DMS53 (cell line): ENCODE measurements around the gene C11orf16.
"Not testable (repeated sequence)": the region's sequence is repeated elsewhere in the genome, so short reads cannot be mapped to it uniquely, and the experiment has no call there.

Source experiments
- DNase-seq: peaks from one replicate; lab custom pipeline; 2025; lab: John Stamatoyannopoulos, UW

C11orf16 gene

GRCh38 chr11:8935789-8936188 is 3.0 kb upstream of the C11orf16 start:
- DNase-seq, result not testable (repeated sequence)

- no peak for DNase-seq
Measured at GRCh38 chr11:8934742-8935488, 2.2 kb upstream of the C11orf16 start.

GRCh38 chr11:8933931-8934330 is 1.2 kb upstream of the C11orf16 start:
- DNase-seq, result no peak

GRCh38 chr11:8930456-8931175 is 2.1 kb downstream of the C11orf16 start:
- no peak for DNase-seq

- DNase-seq, result no peak
Measured at GRCh38 chr11:8928981-8929615, 3.6 kb downstream of the C11orf16 start.

GRCh38 chr11:8928205-8928604 is 4.5 kb downstream of the C11orf16 start:
- DNase-seq, result no peak

- no peak for DNase-seq
Measured at GRCh38 chr11:8927233-8927632, 5.5 kb downstream of the C11orf16 start.

GRCh38 chr11:8926236-8926635 is 6.5 kb downstream of the C11orf16 start:
- no peak for DNase-seq

- no peak for DNase-seq
Measured at GRCh38 chr11:8925711-8926110, 7.0 kb downstream of the C11orf16 start.

- DNase-seq, result no peak
Measured at GRCh38 chr11:8922691-8923090, 10.1 kb downstream of the C11orf16 start.

- no peak for DNase-seq
Measured at GRCh38 chr11:8917157-8917825, 15.5 kb downstream of the C11orf16 start.

GRCh38 chr11:8914661-8915018 is 18.1 kb downstream of the C11orf16 start:
- no peak for DNase-seq

- peak; percentile 65 for DNase-seq
Measured at GRCh38 chr11:8913961-8914660, 18.6 kb downstream of the C11orf16 start.

- DNase-seq, result peak; percentile 97
Measured at GRCh38 chr11:8911029-8911823, 21.5 kb downstream of the C11orf16 start, which contains the start of gene AKIP1. Gene AKIP1 (plus strand): TSS chr11:8911189. CDS start chr11:8911450, 261 bp downstream.

- DNase-seq, result peak; percentile 64
Measured at GRCh38 chr11:8910649-8911026, 22.1 kb downstream of the C11orf16 start.

- DNase-seq, result no peak
Measured at GRCh38 chr11:8908099-8908498, 24.6 kb downstream of the C11orf16 start.

- no peak for DNase-seq
Measured at GRCh38 chr11:8907116-8907515, 25.6 kb downstream of the C11orf16 start.

GRCh38 chr11:8905528-8906165 is 27.1 kb downstream of the C11orf16 start:
- no peak for DNase-seq

GRCh38 chr11:8899119-8899753 is 33.5 kb downstream of the C11orf16 start:
- no peak for DNase-seq

GRCh38 chr11:8891185-8891584 is 41.6 kb downstream of the C11orf16 start:
- not testable (repeated sequence) for DNase-seq
